ENCODE measurements around the gene MYL7. TPM values are rescaled to one million over a fixed set of nuclear protein-coding genes. Genes with fewer than 3 reads are reported as not detected.
A peak's percentile ranks its signal among the peaks of the same experiment; 100 is the strongest.

MYL7 gene
- total RNA-seq, 2 experiments from 2014 or later: not detected

GRCh38 chr7:44103923-44104859, 36.9 kb downstream of the MYL7 start, which contains the start of gene AEBP1:
TSS of gene AEBP1 (plus strand) at chr7:44104345. CDS start at chr7:44104666, 321 bp downstream.
- Histone ChIP-seq H4K20me1 (ENCODE audit: insufficient read depth, low read length) (no peaks in the 10 kb centered on the region), H3K4me3 (ENCODE audit: low read depth, low read length, poor library complexity, severe bottlenecking) (peak within 1 kb of the TSS; percentile 70), H3K79me2 (ENCODE audit: insufficient read depth, low read depth, low read length) (no peaks in the 10 kb centered on the region), H3K9me3 (ENCODE audit: low read length) (no peaks in the 10 kb centered on the region), H3K4me2 (ENCODE audit: low read length) (peak within 1 kb of the TSS; percentile 71), H3K9me2 (ENCODE audit: insufficient read depth, low read length) (no peaks in the 10 kb centered on the region), H3K4me1 (ENCODE audit: insufficient read depth, low read length, poor library complexity, severe bottlenecking) (peaks cover 68% of the 10 kb centered on the region), H3K27ac (ENCODE audit: low read depth, low read length, poor library complexity, severe bottlenecking) (peak within 1 kb of the TSS; percentile 98), H3K36me3 (ENCODE audit: insufficient read depth, low read length) (no peaks in the 10 kb centered on the region), H2AFZ (ENCODE audit: low read length) (peak within 1 kb of the TSS; percentile 14; the same call in 1 of the 2 replicates)
- intact Hi-C loops (cut with micrococcal nuclease; ENCODE audit: unreplicated experiment): no loop called here
- CTCF ChIA-PET (ENCODE audit: unreplicated experiment): no interaction called here
- POLR2A ChIA-PET: no interaction called here
- DNase-seq (ENCODE audit: low spot score): peak; percentile 68
- BruUV-seq (replicated peaks): no TSS peak
- TF ChIP-seq CTCF (conservative IDR thresholded peaks at IDR 0.05; ENCODE audit: low read length) (peak; percentile 49; the same call in 1 of the 2 replicates), EZH2phosphoT487 (IDR thresholded peaks at IDR 0.05; ENCODE audit: borderline replicate concordance, low read depth, low read length) (no peak)

GRCh38 chr7:44103566-44103922, 37.6 kb downstream of the MYL7 start:
- intact Hi-C loops (cut with micrococcal nuclease; ENCODE audit: unreplicated experiment): no loop called here
- H3K4me2 ChIP-seq (ENCODE audit: low read length): peak overlapping the region; percentile 71
- CTCF ChIA-PET (ENCODE audit: unreplicated experiment): no interaction called here
- peak overlapping the region; percentile 98 for H3K27ac ChIP-seq (ENCODE audit: low read depth, low read length, poor library complexity, severe bottlenecking)
- no peaks in the 10 kb centered on the region for H3K79me2 ChIP-seq (ENCODE audit: insufficient read depth, low read depth, low read length)
- DNase-seq (ENCODE audit: low spot score): no peak
- POLR2A ChIA-PET: interaction anchor here (1.2 kb wide), 1 partner anchor 18 kb away, joined by 5 read pairs; no protein-coding TSS in a partner anchor
- H2AFZ ChIP-seq (ENCODE audit: low read length): no peak overlapping the region
- TF ChIP-seq CTCF (conservative IDR thresholded peaks at IDR 0.05; ENCODE audit: low read length): no peak
- TF ChIP-seq EZH2phosphoT487 (IDR thresholded peaks at IDR 0.05; ENCODE audit: borderline replicate concordance, low read depth, low read length): no peak
- no peaks in the 10 kb centered on the region for H3K9me3 ChIP-seq (ENCODE audit: low read length)
- no peaks in the 10 kb centered on the region for H4K20me1 ChIP-seq (ENCODE audit: insufficient read depth, low read length)
- peak overlapping the region; percentile 62 for H3K4me3 ChIP-seq (ENCODE audit: low read depth, low read length, poor library complexity, severe bottlenecking)
- no TSS peak for BruUV-seq (replicated peaks)
- peaks cover 75% of the 10 kb centered on the region for H3K4me1 ChIP-seq (ENCODE audit: insufficient read depth, low read length, poor library complexity, severe bottlenecking)
- no peaks in the 10 kb centered on the region for H3K36me3 ChIP-seq (ENCODE audit: insufficient read depth, low read length)
- H3K9me2 ChIP-seq (ENCODE audit: insufficient read depth, low read length): no peaks in the 10 kb centered on the region
